Amniotic stem cell (primary cell): ENCODE measurements around the gene GNAO1.

Experiments used
- DNase-seq: peaks from one replicate; lab custom pipeline; 2025; lab: John Stamatoyannopoulos, UW

The GNAO1 gene

DNA sequence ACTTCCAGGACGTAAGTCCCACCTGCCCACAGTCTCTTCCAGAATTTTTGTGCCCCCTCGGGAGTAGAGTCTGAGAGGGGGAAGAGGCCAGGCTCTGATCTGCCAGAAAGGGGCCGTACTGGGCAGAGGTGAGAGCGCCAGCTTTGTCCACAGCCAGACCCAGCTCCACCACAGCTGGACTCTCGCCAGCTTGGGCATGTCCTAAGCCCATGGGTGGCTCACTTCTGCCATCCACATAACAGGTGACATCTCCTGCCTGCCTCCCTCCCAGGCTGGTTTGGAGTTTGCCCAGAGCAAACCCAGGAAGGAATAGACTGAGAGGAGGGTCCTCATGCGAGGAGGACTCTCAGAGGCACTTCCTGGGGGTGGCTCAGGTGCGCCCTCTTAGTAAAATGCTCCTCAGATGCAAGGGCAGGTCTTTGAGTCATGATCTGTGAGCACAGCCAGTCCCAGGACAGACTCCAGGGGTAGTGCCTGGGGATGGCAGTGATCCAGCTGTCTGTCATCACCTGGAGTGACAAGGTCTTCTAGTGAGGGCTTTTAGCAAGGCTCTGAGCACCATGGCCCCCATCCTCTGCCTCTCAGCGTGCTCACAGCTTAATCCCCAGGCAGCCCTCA is 144.9 kb downstream of the GNAO1 start:
- no peak for DNase-seq

DNA sequence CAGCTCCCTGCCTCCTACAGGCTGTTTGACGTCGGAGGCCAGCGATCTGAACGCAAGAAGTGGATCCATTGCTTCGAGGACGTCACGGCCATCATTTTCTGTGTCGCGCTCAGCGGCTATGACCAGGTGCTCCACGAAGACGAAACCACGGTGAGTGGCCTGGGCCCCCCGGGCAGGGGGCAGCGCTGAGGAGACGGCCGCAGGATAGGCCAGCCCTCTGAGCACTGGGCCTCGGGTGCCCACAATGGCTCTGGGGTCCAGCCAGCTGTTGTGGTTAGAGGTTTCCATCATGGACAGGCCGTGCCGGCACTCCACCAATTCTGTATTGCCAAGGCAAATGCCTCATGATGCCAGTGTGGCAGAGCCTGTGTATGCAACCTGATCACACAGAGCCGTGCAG is 145.4 kb downstream of the GNAO1 start:
- DNase-seq = no peak

DNA sequence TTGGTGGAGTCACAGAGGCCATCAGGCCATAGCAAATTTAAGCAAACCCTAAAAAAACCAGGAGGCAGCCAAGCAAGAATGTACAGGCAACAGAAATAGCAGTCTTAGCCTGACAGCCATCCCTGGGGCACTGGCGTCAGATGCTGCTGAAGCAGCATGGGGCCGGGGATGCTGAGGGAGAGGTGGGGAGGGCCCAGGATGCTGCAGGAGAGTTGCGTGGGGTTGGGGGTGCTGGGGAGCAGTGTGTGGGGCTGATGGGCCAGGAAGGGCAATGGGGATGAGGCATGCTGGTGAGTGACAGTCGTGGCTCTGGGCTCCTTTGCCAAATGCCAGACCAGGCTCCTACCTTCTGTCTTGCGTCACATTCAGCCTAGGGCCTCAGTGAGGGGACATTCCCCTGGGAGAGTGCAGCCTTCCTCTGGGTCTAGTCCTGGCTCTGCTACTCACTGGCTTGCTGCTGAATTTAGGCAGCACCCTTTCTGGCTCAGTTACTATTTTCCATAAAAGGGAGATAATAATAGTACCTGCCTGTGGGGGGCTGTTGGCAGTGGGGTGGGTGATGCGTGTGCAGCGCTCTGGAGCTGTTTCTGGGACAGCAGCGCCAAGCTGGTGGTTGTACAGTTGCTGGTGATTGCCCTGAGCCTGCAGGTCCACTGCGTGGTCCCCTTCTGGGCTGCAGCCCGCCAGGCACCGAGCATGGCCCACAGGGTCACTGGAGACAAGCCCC is 146.0 kb downstream of the GNAO1 start:
- no peak for DNase-seq

DNA sequence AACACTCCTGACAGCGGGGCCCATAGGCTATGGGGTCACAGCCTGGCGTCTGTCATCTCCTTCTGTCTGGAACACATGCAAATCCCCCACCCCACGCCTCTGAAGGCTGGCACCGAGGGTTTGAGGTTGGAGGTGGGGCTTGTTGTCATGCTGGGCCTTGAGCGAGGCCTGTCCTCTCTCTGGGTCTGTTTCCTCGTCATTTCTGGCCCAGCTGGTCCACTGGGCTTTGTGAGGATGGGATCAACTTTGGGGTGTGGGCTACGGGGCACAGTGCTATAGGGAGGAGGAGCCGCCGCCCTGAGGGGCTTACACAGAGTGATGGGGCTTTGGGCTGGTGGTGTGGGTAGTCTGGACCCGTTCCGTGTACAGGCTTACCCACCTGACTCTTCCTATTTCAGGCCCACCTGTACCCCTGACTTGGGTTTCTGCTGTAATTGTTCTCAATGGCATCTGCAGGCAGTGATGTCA is 146.6 kb downstream of the GNAO1 start:
- DNase-seq = no peak

DNA sequence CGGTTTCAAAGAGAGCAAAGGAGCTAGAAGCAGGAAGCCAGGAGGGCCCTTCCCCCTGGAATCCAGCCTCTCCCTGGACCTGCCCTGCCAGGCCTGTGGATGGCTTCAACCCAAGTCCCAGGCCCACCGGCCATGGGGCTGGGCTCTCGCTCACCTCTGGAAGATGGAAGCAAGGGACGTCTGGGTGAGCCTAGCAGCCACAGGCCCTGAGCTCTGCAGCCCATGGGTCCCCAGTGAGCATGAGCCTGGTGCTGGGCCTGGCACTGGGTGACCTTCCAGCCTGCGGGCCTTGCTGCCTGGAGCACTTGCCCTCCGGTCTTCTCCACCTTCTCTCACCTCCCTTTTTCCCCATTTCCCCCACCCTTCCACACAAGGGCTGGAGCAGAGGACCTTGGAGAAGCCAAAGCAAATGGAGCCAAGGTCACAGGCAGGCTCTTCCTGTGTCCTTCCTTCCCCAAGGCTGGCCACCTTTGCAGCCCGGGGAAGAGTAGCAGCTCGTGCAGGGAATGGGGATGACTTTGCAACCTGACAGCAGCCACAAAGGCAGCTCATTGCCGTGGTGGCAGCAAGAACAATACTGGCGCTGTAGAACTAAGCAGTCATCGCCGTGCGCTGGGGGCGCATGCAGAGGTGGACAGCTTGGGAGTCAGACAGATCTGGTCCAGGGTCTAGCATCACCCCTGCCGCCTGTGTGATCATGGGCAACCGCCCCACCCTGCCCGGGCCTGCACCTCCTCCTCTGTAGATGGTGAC is 147.5 kb downstream of the GNAO1 start:
- DNase-seq = no peak

DNA sequence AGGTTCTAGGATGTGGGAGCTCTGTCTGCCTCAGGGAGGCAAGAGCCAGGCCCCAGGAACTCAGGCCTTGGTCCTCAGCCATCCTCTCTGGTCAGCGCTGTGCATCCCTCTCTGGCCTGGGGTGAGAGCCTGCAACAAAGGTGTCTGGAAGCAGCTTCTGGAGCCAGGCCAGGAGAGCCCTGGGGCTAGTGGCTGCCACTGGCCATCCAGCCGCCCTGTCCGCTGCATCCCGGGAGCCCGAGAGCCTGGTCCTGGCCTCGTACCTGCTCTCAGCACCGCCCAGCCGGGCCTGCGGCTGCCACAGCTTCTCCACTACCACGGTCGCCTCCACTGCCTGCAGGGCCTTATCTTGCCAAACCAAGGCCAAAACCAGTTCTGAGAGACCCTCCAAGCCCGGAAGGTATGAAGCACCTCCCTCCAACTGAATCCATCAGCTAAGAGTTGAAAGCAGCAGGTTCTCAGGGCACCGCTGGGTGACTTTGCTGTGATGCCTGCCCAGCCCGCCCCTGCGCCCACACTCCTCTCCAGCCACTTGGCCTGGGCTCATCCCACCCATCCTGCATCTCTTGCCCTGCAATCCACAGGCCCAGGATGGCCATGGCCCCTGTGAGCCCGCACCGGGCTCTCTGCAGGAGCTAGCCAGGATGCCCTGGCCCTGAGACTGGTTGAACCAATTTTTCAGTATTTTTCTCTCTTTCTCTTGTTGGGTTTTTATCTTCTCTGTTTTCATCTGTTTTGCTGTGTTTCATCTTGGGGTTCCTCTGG is 148.3 kb downstream of the GNAO1 start:
- no peak for DNase-seq

DNA sequence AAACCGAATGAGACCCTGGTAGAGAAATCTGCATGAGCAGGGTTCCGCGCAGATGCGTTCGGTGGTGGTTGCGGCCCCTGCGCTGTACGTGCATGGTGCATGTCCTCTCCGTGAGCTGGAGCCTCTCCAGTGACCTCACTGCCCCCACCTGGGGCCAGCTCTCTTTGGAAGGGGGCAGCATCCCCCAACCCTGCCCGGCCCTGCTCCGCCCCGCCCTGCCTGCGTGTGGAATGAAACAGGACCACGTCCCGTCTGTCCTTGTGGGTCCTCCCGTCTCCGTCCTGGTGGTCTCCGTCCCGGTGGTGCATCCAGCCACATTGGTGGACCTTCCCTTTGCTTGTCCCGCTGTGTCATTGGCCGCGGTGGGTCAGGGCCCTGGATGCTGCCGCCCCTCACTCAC is 149.1 kb downstream of the GNAO1 start:
- DNase-seq = no peak

DNA sequence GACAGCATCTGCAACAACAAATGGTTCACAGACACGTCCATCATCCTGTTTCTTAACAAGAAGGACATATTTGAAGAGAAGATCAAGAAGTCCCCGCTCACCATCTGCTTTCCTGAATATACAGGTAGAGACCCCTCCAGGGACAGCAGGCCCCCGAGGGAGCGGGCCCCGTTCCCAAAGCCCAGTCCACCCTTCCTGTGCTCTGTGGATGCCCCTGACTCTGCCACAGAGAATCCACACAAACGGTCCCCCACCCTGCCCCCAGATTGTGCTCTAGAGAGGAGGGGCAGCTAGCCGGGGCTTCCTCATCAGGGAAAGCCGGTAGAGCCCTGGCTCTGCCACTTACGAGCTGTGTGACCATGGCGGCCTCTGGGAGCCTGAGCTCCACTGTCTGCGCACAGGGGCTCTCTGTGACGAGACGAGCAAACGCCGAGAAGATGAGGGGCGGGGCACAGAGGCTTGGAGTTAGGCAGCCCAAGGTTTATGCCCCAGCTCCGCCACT is 149.6 kb downstream of the GNAO1 start:
- no peak for DNase-seq

DNA sequence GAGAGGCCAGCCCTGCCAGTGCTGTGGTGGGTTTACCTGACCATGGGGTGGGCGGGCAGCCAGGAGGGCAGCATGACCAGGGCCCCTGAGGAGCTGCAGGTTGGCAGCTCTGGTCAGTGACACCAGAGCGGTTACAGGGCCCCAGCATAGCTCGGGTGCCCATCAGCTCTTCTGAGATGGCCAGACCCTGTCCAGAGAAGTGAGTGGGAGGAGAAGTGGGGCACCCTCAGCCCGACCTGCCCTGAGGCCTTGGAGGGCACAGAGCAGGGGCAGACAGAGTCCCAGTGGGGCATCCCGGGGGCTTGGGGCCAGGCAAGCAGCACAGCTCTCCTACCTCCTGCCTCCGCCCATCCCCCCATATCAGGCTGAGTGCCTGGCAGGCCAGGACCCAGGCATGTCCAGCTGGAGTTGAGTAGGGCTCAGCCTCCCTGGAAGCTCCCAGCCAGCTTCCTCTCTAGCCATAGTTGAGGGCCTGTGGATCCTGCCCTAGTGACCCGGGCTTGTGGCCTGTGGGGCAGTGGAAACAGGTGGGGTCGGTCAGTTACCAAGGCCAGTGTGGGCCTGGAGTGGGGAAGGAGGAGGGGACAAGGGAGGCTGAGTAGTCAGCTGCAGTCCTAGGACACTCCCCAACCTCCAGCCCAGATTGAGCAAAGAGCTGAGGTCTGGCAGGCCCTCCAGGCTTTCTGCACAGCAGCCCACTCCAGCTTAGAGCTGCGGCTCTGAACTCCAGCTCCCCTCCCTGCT is 150.5 kb downstream of the GNAO1 start:
- DNase-seq = no peak

DNA sequence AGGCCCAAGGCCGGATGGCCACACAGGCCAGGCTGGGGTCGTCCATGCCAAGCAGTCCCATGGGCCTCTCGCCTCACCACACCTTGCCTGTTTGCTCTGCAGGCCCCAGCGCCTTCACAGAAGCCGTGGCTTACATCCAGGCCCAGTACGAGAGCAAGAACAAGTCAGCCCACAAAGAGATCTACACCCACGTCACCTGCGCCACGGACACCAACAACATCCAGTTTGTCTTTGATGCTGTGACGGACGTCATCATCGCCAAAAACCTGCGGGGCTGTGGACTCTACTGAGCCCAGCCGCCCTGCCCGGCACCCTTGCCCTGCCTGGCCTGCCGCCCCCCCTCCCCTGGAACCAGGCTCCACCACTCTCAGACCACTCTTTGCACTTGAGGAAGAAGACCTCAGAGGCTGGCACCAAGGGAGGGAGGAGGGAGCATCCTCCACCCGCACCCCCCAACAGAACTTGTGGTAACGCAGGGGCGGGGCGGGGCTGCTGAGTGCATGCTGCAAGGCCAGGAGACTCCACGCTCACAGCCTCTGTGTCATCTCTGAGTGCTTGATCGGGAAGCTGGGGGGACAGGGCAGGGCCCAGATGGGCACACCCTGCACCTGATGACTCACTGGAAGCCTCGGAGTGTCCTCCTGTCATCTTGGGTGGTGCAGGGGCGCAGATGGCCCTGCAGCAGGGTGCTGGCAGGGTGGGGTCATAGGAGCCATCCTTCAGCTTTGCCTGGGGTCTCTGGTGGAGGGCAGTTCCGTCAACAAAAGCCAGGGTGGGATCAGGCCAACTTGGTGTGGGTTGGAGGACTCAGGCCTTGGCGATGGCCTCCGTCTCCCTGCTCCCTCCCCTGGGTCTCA is 152.6 kb downstream of the GNAO1 start:
- no peak for DNase-seq

DNA sequence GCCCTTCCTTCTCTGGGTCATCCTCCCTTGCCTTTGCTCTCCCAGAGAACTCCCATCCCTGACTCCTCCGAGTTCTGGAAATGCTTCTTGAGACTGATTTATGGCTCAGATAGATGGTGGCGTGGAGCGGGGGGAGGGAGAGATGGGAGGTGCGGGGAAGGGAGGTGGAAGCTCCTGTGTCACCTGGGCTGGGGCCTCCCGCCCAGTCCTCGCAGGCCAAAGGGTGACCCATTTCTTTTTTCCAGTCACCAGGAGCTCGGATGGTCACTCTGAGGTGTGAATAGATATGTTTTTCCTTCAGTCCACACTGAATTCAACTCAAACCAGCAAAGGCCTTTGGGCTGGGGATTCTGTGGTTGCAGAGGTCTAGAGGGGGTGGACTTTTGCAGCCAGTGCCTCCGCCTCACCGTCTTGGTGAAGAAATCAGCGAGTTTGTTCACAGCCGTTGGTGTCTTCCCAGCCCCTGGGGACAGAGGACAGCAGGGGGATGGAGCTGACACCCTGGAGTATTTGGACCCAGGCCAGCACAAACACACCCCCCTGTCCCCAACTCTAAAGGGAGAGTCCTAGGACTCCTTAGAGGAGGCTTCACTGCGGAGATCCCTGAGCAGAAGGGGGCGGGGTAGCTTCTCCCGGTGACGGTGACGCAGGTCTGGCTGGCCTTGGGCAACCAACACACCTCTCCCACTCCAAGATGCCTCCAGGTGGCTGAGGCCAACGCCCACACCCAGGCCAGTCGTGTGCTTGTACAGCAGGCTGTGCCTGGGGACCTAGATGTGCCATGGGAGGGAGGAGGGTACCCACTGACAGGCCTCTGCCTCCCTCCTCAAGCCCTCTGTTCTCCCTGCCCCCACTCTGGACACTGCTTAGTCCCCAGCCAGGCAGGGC is 153.5 kb downstream of the GNAO1 start:
- DNase-seq = no peak

DNA sequence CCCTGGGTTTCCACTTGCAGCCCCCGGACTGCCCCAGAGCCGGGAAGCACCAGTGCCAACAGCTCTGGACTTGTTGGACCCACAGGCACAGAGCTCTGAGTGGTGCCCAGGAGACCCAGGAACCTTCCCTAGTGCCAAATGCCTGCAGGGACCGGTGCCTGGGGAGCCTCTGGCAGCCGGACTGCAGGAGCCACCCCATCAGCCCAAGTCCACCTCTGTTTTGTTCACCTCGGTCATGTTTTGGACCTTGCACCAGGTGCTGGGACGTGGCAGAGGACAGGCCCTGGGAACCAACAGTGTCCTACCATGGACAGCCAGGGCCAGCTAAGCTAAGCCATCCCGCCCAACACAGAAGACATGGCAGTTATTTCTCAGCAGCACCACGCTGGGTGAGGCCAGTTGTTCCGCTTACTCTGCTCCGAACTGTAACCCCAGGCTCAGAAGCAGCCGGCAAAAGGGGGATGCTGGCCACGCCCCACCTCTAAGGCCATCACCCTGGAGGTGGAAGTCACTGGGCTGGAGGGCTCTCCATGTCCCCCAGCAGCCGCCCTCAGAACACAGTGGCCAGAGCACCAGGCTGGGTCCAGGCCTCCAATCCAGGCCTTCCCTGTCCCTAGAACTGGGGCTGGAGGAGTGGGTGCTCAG is 154.2 kb downstream of the GNAO1 start:
- no peak for DNase-seq

DNA sequence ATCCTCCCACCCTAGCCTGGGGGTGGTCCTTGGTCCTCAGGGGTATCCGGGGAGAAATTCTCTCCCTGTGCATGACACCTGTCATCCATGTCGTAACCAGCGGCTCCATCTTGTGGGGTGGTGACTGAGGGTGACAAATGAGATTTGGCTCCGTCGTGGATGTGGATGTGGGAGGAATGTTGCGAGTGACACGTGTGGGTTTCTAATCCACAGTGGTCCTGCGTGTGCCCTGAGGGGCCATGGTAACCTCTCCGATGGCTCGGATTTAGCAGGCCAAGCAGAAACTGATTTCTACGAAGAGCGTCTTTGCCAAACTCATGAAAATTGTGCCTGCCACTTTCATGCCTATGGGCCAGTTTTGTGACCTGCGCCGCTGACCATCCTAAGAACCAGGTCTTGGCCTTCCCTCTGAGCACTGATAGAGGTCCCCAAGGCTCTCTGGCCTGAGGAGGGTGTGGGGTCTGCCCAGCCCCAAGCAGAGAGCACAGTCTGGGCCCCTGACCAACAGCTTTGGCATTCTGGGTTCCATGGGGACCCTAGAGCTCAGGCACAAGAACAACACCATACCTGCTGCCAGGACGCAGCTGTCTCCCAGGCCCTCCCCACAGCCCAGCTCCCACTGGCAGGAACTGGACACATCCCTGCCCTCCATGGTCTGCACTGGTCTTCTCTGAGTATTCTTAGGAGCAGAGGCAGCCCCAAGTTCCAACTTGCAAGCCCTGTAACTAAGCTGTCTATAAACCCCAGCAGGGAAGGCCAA is 155.0 kb downstream of the GNAO1 start:
- DNase-seq = no peak

DNA sequence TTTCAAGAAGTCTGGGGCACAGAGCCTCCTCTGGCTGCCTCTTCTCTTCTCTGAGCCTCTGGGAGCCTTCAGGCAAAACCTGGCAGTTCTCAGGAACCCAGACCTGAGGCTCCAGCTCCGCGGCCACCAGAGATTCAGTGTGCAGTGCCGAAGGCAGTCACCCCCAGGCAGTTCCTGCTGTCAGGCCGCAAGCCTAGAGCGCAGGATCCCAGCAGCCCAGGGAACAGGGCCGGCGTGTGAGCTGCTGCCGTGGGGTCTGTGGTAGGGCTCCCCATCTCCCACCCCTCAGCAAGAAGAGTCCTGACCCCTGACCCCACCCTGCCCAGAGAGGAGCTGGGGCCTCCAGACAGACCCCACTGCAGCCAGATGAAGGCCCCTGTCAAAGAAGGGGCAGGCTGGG is 155.9 kb downstream of the GNAO1 start:
- no peak for DNase-seq

DNA sequence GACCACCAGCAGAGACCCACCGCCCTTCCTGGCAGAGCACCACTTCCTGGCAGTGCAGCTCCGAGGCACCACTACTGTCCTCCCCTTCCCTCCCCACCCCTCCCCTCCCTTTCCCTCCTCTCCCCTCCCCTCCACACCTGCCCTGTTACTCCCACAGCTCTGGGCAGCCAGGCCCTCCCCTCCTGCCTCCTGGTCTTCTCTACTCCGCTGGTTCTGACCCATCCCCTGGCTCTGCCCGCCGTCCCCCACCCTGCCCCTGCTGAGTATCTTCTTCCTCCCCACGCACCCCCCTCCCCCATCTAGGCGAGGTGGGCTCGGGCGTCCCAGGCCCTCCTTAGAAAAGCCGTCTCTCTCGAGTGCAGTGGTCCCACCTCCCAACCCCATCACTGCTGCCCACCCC is 156.4 kb downstream of the GNAO1 start:
- no peak for DNase-seq

DNA sequence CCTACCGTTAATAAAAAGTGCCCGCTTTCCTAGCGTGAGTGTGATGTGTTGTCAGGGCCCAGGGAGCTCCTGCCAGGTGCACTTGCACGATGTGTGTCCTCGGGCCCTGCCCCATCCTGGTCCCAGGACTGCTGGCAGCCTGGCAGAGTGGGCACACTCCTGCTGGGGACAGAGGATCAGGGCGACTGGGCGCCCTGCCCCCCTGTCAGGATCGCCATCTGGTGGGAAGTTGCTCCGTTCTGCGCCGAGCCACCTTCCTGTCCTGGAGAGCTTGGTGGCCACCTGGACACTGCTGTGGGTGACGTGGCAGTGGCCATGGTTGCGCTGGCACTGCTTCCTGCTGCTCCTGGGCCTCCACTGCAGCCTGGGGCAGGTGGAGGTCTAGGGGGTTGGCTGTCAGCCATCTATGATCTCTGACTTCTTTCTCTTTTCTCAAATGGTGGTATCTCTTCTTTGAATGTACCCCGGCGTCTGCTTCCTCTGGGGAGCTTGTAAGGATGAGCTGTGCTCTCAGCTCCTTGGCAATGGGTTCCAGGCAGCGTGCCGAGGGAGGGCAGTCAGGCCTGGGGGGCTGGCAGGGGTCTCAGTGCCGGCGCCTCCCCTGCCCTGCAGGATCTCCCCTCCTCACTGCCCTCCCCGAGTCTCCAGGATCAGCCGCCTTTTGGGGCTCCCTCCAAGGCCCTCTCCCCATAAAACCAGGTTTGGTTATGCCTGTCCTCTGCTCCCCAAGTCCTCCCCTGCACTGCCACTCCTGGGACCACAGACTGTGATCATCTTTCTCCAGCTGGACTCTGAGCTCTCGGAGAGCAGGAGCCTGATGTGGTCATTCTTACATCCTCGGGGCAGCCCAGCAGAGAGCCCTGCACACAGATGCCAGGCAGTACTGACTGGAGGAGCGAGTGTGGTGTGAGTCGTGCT is 157.1 kb downstream of the GNAO1 start:
- no peak for DNase-seq

DNA sequence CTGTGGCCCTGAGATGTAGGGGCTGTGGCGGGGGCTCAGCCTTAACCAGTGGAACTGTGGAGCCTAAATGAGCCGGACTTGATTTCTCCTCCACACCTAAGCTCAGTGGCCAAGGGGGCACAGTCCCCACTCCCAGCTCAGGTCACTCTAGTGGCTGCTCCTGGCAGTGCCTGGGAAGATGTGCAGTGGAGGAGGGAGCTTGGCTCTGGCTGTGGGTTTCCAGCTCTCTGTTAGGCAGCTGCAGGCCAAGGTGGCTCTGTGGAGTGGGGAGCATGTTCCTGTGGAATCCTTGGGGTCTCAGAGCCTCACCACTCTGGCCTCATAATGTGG is 157.8 kb downstream of the GNAO1 start:
- no peak for DNase-seq
